Activated CD4-positive, alpha-beta T cell treated with anti-CD3 and anti-CD28 coated beads, Interleukin-10, Interleukin-2, amounts not matched to agents 100 ng/mL and 50 ng/mL, durations not matched to agents 16 hours and 8 hours (primary cell): Measurements from ENCODE around the gene THRSP.
A peak's percentile ranks its signal among the peaks of the same experiment; 100 is the strongest.
"Not testable (repeated sequence)": the region's sequence is repeated elsewhere in the genome, so short reads cannot be mapped to it uniquely, and the experiment has no call there.

Source experiments
- DNase-seq: peaks from one replicate; pipeline ENCODE4 v3.0.0-alpha.2; 2020

Gene THRSP

GRCh38 chr11:78039919-78040671, 23.6 kb upstream of the THRSP start:
- DNase-seq: peak; percentile 51

DNA sequence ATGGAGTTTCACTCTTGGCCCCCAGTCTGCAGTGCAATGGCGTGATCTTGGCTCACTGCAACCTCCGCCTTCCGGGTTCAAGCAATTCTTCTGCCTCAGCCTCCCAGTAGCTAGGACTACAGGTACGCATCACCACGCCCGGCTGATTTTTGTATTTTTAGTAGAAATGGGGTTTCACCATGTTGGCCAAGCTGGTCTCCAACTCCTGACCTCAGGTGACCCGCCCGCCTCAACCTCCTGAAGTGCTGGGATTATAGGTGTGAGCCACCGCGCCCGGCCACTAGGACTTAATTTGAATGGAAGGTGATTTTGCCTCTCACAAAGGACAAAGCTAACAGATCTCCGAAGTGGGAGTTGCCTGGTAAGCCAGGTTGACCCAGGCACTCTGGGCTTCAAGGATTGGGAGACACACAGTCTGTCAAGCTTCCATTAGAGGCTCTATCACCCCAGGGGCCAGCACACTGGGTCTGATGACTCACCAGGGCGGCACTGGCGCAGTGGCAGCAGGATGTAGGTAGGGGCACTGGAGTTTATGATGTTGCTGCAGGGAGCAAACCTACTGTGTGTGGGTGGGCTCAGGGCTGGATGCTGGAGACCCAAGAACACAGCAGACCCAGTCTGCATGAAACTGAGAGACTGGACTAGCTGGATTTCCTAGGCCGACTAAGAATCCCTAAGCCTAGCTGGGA, 22.8 kb upstream of the THRSP start:
- no peak for DNase-seq

GRCh38 chr11:78041380-78041719, 22.3 kb upstream of the THRSP start:
- DNase-seq: not testable (repeated sequence)

DNA sequence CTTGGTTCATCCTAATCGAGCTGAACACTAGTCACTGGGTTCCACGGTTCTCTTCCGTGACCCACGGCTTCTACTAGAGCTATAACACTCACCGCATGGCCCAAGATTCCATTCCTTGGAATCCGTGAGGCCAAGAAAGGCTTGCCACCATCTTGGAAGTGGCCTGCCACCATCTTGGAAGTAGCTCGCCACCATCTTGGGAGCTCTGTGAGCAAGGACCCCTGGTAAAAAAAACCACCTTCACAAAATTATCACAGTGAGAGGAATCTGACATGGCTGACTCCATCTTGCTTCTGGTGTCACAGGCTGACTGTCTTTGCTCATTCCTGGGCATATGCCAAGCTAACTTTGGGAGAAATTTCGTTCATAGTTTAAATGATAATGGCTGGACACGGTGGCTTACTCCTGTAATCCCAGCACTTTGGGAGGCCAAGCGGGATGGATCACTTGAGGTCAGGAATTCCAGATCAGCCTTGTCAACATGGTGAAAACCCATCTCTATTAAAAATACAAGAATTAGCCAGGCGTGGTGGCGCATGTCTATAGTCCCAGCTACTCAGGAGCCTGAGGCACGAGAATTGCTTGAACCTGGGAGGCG, 21.7 kb upstream of the THRSP start:
- DNase-seq: no peak

DNA sequence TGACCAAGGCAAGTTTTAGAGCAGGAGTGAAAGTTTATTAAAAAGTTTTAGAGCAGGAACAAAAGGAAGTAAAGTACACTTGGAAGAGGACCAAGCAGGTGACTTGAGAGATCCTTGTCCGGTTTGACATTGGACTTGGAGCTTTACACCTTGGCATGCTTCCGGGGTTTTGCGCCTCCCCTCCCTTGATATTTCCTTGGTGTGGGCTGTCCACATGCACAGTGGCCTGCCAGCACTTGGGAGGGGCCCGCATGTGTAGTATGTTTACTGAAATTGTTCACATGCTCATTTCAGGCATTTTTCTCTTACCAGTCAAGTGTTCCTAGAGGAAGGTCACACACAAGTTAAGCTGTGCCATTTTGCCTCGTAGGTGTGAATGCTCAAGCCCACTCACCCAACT, 19.0 kb upstream of the THRSP start:
- no peak for DNase-seq

DNA sequence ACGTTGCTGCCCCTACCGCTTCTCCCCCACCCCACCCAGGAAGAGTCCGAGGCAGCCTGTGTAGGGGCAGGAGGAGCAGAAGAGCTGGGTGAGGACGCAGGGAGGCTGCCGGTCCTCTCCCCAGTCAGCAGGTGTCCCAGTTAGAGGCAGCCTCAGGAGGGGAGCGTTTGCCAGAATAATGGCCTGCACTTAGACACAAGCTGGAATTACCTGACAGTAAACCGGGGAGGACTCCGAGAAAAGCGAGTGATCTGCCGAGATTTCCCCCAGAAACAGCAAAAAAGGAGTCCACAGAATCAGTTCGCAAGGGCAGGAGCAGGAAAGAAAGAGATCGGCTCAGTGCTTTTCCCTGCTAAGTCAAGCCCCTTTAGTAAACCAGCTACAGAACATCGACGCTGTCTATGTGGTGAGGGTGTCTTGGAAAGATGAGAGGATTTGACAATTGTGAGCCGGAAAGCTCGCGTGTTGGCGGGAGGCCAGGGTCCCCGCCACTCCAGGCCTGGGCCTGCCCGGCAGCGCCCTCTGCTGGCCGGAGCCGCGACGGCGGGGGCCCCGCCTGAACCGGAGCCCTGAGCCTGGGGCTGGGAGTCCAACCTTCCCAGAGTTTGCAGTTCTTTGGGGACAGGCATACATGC, 17.7 kb upstream of the THRSP start:
- DNase-seq: peak; percentile 80

- no peak for DNase-seq
Observed at GRCh38 chr11:78046486-78046854, 17.2 kb upstream of the THRSP start.

DNA sequence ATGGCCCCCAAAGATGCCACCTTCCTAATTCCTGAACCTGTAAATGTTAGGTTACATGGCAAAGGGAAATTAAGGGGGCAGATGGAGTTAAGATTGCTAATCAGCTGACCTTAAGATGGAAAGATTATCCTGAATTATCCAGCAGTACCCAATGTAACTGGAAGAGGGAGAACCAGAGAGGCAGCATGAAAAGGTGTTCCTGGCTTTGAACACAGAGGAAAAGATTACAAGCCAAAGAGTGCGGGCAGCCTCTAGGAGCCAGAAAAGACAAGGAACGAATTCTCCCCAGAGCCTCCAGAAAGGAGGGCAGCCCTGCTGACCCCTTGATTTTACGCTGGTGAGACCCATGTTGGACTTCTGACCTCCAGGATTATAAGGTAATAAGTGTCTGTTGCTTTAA, 15.1 kb upstream of the THRSP start:
- DNase-seq: no peak

- no peak for DNase-seq
Observed at GRCh38 chr11:78049348-78049747, 14.3 kb upstream of the THRSP start.

- no peak for DNase-seq
Observed at GRCh38 chr11:78050964-78051831, 12.5 kb upstream of the THRSP start.

DNA sequence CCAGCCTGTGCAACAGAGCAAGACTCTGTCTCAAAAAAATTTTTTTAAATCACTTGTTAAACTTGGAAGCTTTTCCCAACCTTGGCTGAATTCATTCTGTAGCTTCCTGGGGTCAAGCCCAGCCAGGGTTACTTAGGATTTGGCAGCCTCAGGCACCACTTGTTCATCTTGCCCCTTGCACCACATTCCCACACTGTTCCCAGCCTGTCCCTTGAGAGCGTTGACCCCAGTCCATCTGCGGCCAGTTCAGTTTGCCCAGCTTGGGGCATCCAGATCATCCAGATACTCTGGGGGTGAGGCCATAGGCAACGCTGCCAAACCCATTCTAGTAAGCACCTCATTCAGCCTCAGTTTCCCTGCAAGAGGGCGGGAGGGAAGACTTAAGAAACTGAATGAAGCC, 8.7 kb upstream of the THRSP start:
- DNase-seq: no peak

- no peak for DNase-seq
Observed at GRCh38 chr11:78056093-78056492, 7.6 kb upstream of the THRSP start.

DNA sequence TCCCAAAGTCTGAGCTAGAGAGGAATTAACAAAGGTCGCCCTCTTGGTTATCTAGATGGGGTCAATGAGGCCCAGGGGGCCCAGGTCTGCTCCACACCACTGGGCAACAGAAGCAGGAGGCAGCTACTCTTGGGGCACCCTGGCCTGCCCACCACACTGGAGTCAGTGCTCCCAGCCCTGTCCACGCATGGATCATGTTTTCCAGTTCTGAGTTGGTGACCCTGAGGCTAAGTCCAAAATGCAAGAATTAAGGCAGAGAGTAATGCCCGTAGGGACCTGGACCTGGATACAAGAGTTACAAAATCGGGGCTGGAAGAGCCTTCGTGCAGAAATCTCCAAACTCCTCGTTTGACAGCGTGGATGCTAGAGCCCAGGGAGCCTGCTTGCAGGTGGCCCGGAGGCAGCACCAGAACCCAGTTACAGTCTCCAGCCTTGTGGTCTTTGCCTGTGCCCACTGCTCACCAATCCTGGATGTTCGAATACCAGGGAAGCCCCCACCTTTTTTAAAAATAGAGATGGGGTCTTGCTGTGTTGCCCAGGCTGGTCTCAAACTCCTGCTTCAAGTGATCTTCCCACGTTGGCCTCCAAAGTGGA, 6.1 kb upstream of the THRSP start:
- no peak for DNase-seq

GRCh38 chr11:78059749-78060328, 3.8 kb upstream of the THRSP start:
- not testable (repeated sequence) for DNase-seq

- DNase-seq: no peak
Observed at GRCh38 chr11:78060533-78060932, 3.1 kb upstream of the THRSP start.

DNA sequence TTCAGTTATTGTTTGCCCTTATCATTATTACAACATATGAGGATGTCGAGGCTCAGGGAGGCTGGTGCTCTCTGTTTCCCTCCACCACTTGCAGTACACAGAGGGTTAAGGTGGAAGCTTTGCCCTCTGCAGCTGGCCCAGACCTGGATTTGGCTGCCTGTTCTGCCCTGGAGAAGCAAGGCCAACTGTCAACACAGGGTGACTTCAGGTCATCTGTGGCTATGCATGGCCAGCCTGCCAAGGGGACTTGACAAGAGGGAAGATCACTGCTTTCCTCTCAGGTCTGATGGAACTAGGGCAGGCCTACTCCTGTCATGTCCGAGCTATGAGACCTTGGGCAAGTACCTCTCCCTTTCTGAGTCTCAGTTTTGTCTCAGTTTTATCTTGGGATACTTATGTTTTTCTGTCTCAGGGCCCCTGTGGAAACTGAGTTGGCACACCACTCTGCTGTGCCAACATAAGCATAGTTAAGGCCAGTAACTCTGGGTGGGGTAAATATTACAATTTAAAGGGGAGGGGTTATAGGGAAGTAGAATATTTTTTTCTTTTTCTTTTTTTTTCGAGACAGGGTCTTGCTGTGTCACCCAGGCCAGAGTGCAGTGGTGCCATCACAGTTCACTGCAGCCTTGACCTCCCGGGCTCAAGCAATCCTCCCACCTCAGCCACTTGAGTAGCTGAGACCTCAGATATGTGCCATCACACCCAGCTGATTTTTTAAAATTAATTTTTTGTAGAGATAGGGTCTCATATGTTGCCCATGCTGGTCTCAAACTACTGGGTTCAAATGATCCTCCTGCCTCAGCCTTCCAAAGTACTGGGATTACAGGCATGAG, 2.4 kb upstream of the THRSP start:
- no peak for DNase-seq

DNA sequence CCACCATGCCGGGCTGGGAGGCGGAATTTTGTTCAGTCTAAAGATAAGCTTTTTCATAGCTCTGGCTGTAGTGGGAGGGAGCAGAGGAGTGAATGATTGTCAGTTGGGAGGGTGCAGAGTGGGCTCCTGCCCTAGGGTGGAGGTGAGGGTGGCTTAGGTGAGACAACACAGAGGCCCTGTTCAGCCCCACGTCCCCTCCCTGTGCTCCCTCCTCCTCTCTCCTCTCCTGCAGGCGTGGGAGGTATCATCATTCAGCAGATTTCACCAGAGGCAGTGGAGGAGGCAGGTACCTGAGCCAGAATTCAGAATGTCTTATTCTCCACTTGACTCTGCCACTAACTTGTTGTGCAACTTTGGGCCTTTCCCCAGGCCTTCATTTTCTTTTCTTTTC, 1.7 kb upstream of the THRSP start:
- DNase-seq: no peak

GRCh38 chr11:78062671-78063070, 990 bp upstream of the THRSP start:
- DNase-seq: no peak

DNA sequence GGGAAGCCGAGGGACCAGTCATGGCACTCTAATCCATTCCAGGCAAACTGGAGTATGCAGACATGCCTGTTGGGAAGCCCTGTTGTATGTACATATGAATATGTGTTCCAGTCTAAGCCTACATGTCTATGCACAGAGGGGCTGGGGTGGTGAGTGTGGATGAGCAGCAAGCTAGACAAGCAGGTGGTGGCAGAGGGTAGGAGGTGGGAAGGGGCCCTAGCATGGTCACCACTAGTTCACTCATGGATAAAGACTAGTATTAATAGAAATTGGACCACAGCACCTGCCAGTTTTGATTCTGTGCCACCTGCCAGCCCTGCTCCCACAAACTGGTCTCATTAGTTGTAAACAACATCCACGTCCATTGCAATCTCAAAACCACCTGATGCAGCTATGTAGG, 1.5 kb downstream of the THRSP start:
- no peak for DNase-seq

DNA sequence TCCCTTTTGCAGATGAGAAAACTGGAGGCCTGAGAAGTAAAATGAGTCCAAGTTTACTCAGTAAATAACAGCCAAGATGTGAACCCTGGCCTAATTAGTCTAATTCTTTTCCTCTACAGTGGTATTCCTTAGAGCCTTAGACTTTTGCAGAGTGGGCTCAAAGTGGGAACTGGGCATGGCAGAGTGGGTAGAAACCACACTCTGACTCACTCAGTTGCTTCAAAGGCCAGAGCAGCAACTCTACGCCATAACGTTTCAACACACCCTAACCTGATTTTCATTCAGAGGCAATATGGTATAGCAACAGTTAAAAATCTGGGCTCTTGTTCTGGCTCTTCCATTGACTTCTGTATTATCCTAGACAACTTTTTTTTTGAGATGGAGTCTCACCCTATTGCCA, 2.8 kb downstream of the THRSP start:
- no peak for DNase-seq

DNA sequence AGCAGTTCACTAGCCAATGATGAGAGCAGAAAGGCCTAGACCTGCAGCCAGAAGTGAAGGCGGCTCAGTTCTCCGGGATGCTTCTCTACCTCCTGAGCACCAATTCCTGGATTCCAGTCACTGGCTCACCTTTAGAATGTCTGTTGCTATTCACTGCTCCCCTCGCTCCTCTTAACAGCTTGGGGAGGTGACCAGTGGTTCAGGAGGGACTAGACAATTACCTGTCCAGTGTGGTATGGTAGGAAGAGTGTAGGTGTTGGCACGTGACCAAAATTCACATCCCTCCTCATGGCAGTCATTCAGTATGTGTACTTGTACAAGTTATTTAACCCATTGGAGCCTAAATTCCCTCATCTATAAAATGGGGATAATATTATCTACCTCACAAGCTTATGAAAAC, 4.0 kb downstream of the THRSP start:
- no peak for DNase-seq
